Activated T-helper 2 cell treated with anti-CD3 and anti-CD28 coated beads, Interferon-gamma antibody, Interleukin-2, Interleukin-4, amounts not matched to agents 10 μg/mL and 5 μg/mL and 100 μg/mL, durations not matched to agents 14 hours and 24 hours and 36 hours (primary cell): ENCODE results near the gene PROSER1. TPM values are rescaled to one million over a fixed set of nuclear protein-coding genes. Genes with fewer than 3 reads are reported as not detected.

ENCODE experiments used
- DNase-seq: peaks from one replicate; pipeline ENCODE4 v3.0.0; 2021; ENCODE audit warnings: low spot score
- H3K27ac Mint-ChIP-seq: one replicate; pipeline ENCODE4 v1.8.0; 2021; ENCODE audit warnings: mixed read lengths
- H3K27me3 Mint-ChIP-seq: one replicate; pipeline ENCODE4 v1.8.0; 2021; ENCODE audit warnings: low read depth, mixed read lengths
- H3K36me3 Mint-ChIP-seq: one replicate; pipeline ENCODE4 v1.8.0; 2021; ENCODE audit warnings: low read depth, mixed read lengths
- H3K4me1 Mint-ChIP-seq: one replicate; pipeline ENCODE4 v1.8.0; 2021; ENCODE audit warnings: low read depth, mixed read lengths
- H3K4me3 Mint-ChIP-seq: one replicate; pipeline ENCODE4 v1.8.0; 2021; ENCODE audit warnings: low read depth, mild to moderate bottlenecking, moderate library complexity, mixed read lengths
- H3K9me3 Mint-ChIP-seq: one replicate; pipeline ENCODE4 v1.8.0; 2021; ENCODE audit warnings: mixed read lengths
- intact Hi-C: fragments of 100-400 bp; cut with micrococcal nuclease; formaldehyde crosslinking; loops from one replicate; pipeline ENCODE4 v1.15.1; 2023
- total RNA-seq: library from RNA; stranded (reverse); gene quantifications from 2 replicates; pipeline ENCODE4 v1.2.3, GENCODE V29; 2022

The PROSER1 gene
- total RNA-seq, 1 donor from 2014 or later: 90.9 TPM

DNA sequence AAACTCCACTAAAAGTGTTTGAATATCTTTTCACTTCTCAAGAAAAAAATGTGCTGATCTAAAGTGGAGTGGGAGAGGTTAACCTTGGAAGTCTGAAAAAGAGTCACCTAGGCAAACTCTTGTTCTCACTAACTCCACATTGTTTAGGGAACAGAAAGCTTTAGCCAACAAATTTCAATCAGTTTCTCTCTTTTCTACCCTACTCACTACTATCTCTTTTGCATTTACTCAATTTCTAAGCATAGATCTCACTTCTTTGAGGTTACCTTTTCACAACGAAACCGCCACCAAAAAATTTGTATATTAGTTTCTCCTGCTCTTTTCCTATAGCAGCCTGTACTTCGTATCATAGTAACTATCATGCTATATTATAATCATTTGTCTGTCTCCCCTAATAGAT lies 6.6 kb upstream of the PROSER1 start:
- Mint-ChIP-seq H3K27me3 (no peaks in the 10 kb centered on the region), H3K36me3 (peaks cover 52% of the 10 kb centered on the region), H3K27ac (no peak overlapping the region), H3K4me1 (peaks cover 9% of the 10 kb centered on the region), H3K4me3 (no peak overlapping the region), H3K9me3 (no peaks in the 10 kb centered on the region)
- intact Hi-C loops: no loop called here
- DNase-seq: no peak

- no peaks in the 10 kb centered on the region for H3K27me3 Mint-ChIP-seq
- no peak for DNase-seq
- H3K36me3 Mint-ChIP-seq: peaks cover 42% of the 10 kb centered on the region
- no peaks in the 10 kb centered on the region for H3K9me3 Mint-ChIP-seq
- intact Hi-C loops: no loop called here
- H3K27ac Mint-ChIP-seq: peak overlapping the region; percentile 51
- H3K4me1 Mint-ChIP-seq: peaks cover 24% of the 10 kb centered on the region
- H3K4me3 Mint-ChIP-seq: peak overlapping the region; percentile 61
Observed at GRCh38 chr13:39040206-39040605, 2.3 kb upstream of the PROSER1 start.

GRCh38 chr13:39039041-39039440 lies 1.2 kb upstream of the PROSER1 start:
- Mint-ChIP-seq H3K9me3 (no peaks in the 10 kb centered on the region), H3K4me3 (peak overlapping the region; percentile 94), H3K4me1 (peaks cover 34% of the 10 kb centered on the region), H3K36me3 (peaks cover 34% of the 10 kb centered on the region), H3K27me3 (no peaks in the 10 kb centered on the region), H3K27ac (peak overlapping the region; percentile 94)
- no peak for DNase-seq
- intact Hi-C loops: loop anchor here (5.0 to 10.0 kb wide), 7 partner anchors 108 to 1736 kb away; partner anchors contain the start of genes LHFPL6 and MRPS31

- peaks cover 34% of the 10 kb centered on the region for H3K36me3 Mint-ChIP-seq
Observed at GRCh38 chr13:39038569-39039030, 711 bp upstream of the PROSER1 start.

GRCh38 chr13:39037410-39037879 lies 444 bp downstream of the PROSER1 start:
- Mint-ChIP-seq H3K36me3 (peaks cover 30% of the 10 kb centered on the region), H3K27me3 (no peaks in the 10 kb centered on the region), H3K4me1 (peaks cover 39% of the 10 kb centered on the region), H3K4me3 (peak overlapping the region; percentile 94), H3K9me3 (no peaks in the 10 kb centered on the region), H3K27ac (peak overlapping the region; percentile 94)
- intact Hi-C loops: loop anchor here (5.0 to 10.0 kb wide), 7 partner anchors 110 to 1737 kb away; partner anchors contain the start of genes LHFPL6 and MRPS31
- DNase-seq: no peak

More at GRCh38 chr13:39038569-39039030, 711 bp upstream of the PROSER1 start:
- Mint-ChIP-seq H3K27me3 (no peaks in the 10 kb centered on the region), H3K4me1 (peaks cover 37% of the 10 kb centered on the region), H3K9me3 (no peaks in the 10 kb centered on the region), H3K27ac (peak overlapping the region; percentile 94), H3K4me3 (peak overlapping the region; percentile 94)
- peak; percentile 62 for DNase-seq
- intact Hi-C loops: loop anchor here (1.0 to 10.0 kb wide), 8 partner anchors 57 to 1736 kb away; partner anchors contain the start of genes LHFPL6 and MRPS31

- H3K27me3 Mint-ChIP-seq: no peaks in the 10 kb centered on the region
- H3K9me3 Mint-ChIP-seq: no peaks in the 10 kb centered on the region
- peaks cover 36% of the 10 kb centered on the region for H3K36me3 Mint-ChIP-seq
- no peak for DNase-seq
- intact Hi-C loops: loop anchor here (5.0 to 10.0 kb wide), 7 partner anchors 111 to 1739 kb away; partner anchors contain the start of genes LHFPL6 and MRPS31
- peak overlapping the region; percentile 86 for H3K27ac Mint-ChIP-seq
- H3K4me1 Mint-ChIP-seq: peaks cover 43% of the 10 kb centered on the region
- peak overlapping the region; percentile 94 for H3K4me3 Mint-ChIP-seq
Observed at GRCh38 chr13:39036212-39036611, 1.7 kb downstream of the PROSER1 start.

- no peaks in the 10 kb centered on the region for H3K27me3 Mint-ChIP-seq
- peak overlapping the region; percentile 55 for H3K27ac Mint-ChIP-seq
- peaks cover 42% of the 10 kb centered on the region for H3K4me1 Mint-ChIP-seq
- H3K4me3 Mint-ChIP-seq: peak overlapping the region; percentile 94
- intact Hi-C loops: loop anchor here (5.0 to 10.0 kb wide), 7 partner anchors 112 to 1739 kb away; partner anchors contain the start of genes LHFPL6 and MRPS31
- DNase-seq: no peak
- H3K36me3 Mint-ChIP-seq: peaks cover 34% of the 10 kb centered on the region
- no peaks in the 10 kb centered on the region for H3K9me3 Mint-ChIP-seq
Observed at GRCh38 chr13:39035799-39036198, 2.1 kb downstream of the PROSER1 start.

- Mint-ChIP-seq H3K36me3 (peaks cover 28% of the 10 kb centered on the region), H3K4me3 (peak overlapping the region; percentile 94), H3K27ac (peak overlapping the region; percentile 55), H3K4me1 (peaks cover 36% of the 10 kb centered on the region), H3K9me3 (no peaks in the 10 kb centered on the region), H3K27me3 (no peaks in the 10 kb centered on the region)
- DNase-seq: no peak
- intact Hi-C loops: loop anchor here (5.0 to 10.0 kb wide), 7 partner anchors 112 to 1740 kb away; partner anchors contain the start of genes LHFPL6 and MRPS31
Observed at GRCh38 chr13:39035204-39035603, 2.7 kb downstream of the PROSER1 start.

- H3K27ac Mint-ChIP-seq: no peak overlapping the region
- peaks cover 31% of the 10 kb centered on the region for H3K4me1 Mint-ChIP-seq
- no peaks in the 10 kb centered on the region for H3K27me3 Mint-ChIP-seq
- peak overlapping the region; percentile 37 for H3K4me3 Mint-ChIP-seq
- intact Hi-C loops: loop anchor here (10.0 kb wide), 1 partner anchor 1741 kb away; the partner anchor contains the start of gene MRPS31
- H3K9me3 Mint-ChIP-seq: no peaks in the 10 kb centered on the region
- H3K36me3 Mint-ChIP-seq: peaks cover 32% of the 10 kb centered on the region
- DNase-seq: no peak
Observed at GRCh38 chr13:39034085-39034484, 3.8 kb downstream of the PROSER1 start.

DNA sequence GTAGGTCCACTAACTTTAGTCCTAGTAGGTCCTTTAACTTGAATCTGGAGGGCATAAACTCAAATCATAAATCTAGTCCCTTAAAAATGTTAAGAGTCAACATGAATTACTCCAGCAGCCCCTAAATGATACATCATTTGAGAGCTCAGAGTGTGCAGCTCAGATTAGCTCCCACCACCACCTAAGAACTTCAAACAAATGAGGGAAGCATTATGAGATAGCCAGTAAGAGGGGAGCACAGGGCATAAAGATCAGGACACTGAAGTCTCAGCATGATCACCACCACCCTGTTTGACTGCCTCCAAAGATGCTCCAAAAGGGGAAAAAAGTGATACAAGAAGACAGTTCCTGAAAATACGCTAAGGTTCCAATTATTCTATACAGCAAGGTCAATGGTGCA lies 5.7 kb downstream of the PROSER1 start:
- Mint-ChIP-seq H3K4me1 (peaks cover 29% of the 10 kb centered on the region), H3K27me3 (no peaks in the 10 kb centered on the region), H3K4me3 (no peak overlapping the region), H3K27ac (no peak overlapping the region), H3K36me3 (peaks cover 45% of the 10 kb centered on the region), H3K9me3 (no peaks in the 10 kb centered on the region)
- intact Hi-C loops: loop anchor here (10.0 kb wide), 1 partner anchor 1743 kb away; the partner anchor contains the start of gene MRPS31
- DNase-seq: no peak

- Mint-ChIP-seq H3K4me1 (no peaks in the 10 kb centered on the region), H3K27ac (no peak overlapping the region), H3K9me3 (no peaks in the 10 kb centered on the region), H3K4me3 (no peak overlapping the region), H3K36me3 (peaks cover 70% of the 10 kb centered on the region), H3K27me3 (no peaks in the 10 kb centered on the region)
- intact Hi-C loops: no loop called here
- no peak for DNase-seq
Observed at GRCh38 chr13:39025433-39025839, 12.5 kb downstream of the PROSER1 start.

DNA sequence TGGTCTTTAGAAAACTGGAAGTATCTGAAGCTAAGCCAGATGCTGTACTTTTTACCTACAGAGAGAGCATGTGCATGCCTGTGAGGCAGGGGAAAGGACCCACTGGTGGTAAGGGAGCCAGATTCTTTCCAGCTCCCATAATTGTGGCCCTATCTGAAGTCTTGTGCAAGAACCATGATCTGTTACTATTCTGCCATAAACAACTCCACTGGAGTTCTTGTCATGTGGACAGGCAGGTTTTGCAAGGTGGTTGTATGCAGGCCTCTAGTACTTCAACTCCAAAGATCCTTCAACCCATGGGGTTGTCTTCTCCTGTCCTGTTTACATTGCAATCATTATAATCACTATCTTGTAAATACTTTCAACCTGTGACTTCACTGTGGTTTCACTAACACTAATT lies 14.1 kb downstream of the PROSER1 start:
- Mint-ChIP-seq H3K9me3 (no peaks in the 10 kb centered on the region), H3K4me1 (peaks cover 3% of the 10 kb centered on the region), H3K36me3 (peaks cover 71% of the 10 kb centered on the region), H3K27ac (no peak overlapping the region), H3K27me3 (no peaks in the 10 kb centered on the region), H3K4me3 (no peak overlapping the region)
- DNase-seq: no peak
- intact Hi-C loops: no loop called here

DNA sequence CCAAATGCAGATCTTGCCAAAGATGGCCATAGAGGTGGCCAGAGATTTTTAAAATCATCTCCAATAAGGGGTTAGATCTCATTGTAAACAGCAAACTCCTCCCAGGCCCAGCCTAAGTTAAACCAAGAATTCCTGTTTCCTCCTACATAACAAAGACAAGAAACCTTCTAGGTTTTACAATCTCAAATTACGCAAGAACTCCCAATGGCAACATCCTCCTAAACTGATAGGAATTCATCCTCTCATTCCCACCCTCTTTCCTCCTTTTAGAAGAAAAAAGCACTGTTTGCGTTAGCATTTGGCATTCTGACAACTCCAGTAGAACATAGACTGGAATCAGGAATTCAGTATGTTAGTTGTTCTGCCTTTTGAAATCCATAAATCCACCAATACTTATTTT lies 14.6 kb downstream of the PROSER1 start:
- intact Hi-C loops: no loop called here
- peaks cover 5% of the 10 kb centered on the region for H3K4me1 Mint-ChIP-seq
- H3K27me3 Mint-ChIP-seq: no peaks in the 10 kb centered on the region
- no peak for DNase-seq
- H3K36me3 Mint-ChIP-seq: peaks cover 74% of the 10 kb centered on the region
- H3K4me3 Mint-ChIP-seq: no peak overlapping the region
- H3K9me3 Mint-ChIP-seq: no peaks in the 10 kb centered on the region
- no peak overlapping the region for H3K27ac Mint-ChIP-seq
